H9 (cell line): Measurements from ENCODE around the gene PRR12. TPM values are rescaled to one million over a fixed set of nuclear protein-coding genes. Genes with fewer than 3 reads are reported as not detected.

ENCODE experiments used
- DNase-seq: peaks from one replicate; pipeline ENCODE4 v3.0.0-alpha.2; 2017
- H2AFZ ChIP-seq: one replicate; pipeline ENCODE4 v1.6.1; 2013; ENCODE audit warnings: mild to moderate bottlenecking, low read length, control low read depth, moderate library complexity
- H2AK5ac ChIP-seq: 2 replicates; pipeline ENCODE4 v1.6.1; 2013; ENCODE audit warnings: low read length, control low read depth, mixed read lengths; ENCODE audit not compliant: insufficient read length
- H2BK120ac ChIP-seq: one replicate; pipeline ENCODE4 v1.6.1; 2013; ENCODE audit warnings: low read depth, mild to moderate bottlenecking, low read length, control low read depth, inconsistent platforms; ENCODE audit not compliant: poor library complexity, severe bottlenecking
- H2BK12ac ChIP-seq: 2 replicates; pipeline ENCODE4 v1.6.1; 2013; ENCODE audit warnings: low read length, control low read depth, mixed read lengths, low read depth; ENCODE audit not compliant: insufficient read length
- H2BK15ac ChIP-seq: 2 replicates; pipeline ENCODE4 v1.6.1; 2013; ENCODE audit warnings: low read depth, low read length, control low read depth
- H2BK20ac ChIP-seq: one replicate; pipeline ENCODE4 v1.6.1; 2013; ENCODE audit warnings: low read depth, mild to moderate bottlenecking, low read length, control low read depth, inconsistent platforms; ENCODE audit not compliant: poor library complexity, severe bottlenecking
- H2BK5ac ChIP-seq: 2 replicates; pipeline ENCODE4 v1.6.1; 2013; ENCODE audit warnings: low read length, control low read depth, mixed read lengths; ENCODE audit not compliant: insufficient read length
- H3K14ac ChIP-seq: 2 replicates; pipeline ENCODE4 v1.6.1; 2013; ENCODE audit warnings: low read length, control low read depth; ENCODE audit not compliant: insufficient read depth
- H3K18ac ChIP-seq: 2 replicates; pipeline ENCODE4 v1.6.1; 2013; ENCODE audit warnings: low read depth, mild to moderate bottlenecking, mixed read lengths, low read length, control low read depth; ENCODE audit not compliant: insufficient read length
- H3K23ac ChIP-seq: 2 replicates; pipeline ENCODE4 v1.6.1; 2013; ENCODE audit warnings: low read length, control low read depth, mixed read lengths, low read depth; ENCODE audit not compliant: insufficient read length
- H3K23me2 ChIP-seq: 2 replicates; pipeline ENCODE4 v1.6.1; 2013; ENCODE audit warnings: low read depth, mild to moderate bottlenecking, mixed read lengths, low read length, control low read depth; ENCODE audit not compliant: insufficient read length, poor library complexity, severe bottlenecking
- H3K27ac ChIP-seq: 2 replicates; pipeline ENCODE4 v1.5.1; 2013; ENCODE audit warnings: low read length, control low read depth, mixed read lengths, low read depth; ENCODE audit not compliant: insufficient read length
- H3K27me3 ChIP-seq: 2 replicates; pipeline ENCODE4 v1.6.1; 2013; ENCODE audit warnings: low read length, control low read depth, inconsistent platforms; ENCODE audit not compliant: insufficient read depth
- H3K4ac ChIP-seq: 2 replicates; pipeline ENCODE4 v1.6.1; 2013; ENCODE audit warnings: low read depth, mild to moderate bottlenecking, control low read depth, inconsistent platforms, low read length, moderate library complexity
- H3K4me1 ChIP-seq: 2 replicates; pipeline ENCODE4 v1.6.1; 2013; ENCODE audit warnings: low read length, control low read depth, inconsistent platforms; ENCODE audit not compliant: insufficient read depth
- H3K4me2 ChIP-seq: 2 replicates; pipeline ENCODE4 v1.6.1; 2013; ENCODE audit warnings: low read length, control low read depth, mixed read lengths; ENCODE audit not compliant: insufficient read length, insufficient read depth
- H3K56ac ChIP-seq: 2 replicates; pipeline ENCODE4 v1.6.1; 2013; ENCODE audit warnings: low read depth, mild to moderate bottlenecking, mixed read lengths, low read length, control low read depth; ENCODE audit not compliant: insufficient read length
- H3K79me1 ChIP-seq: 2 replicates; pipeline ENCODE4 v1.6.1; 2013; ENCODE audit warnings: low read depth, mild to moderate bottlenecking, moderate library complexity, low read length, control low read depth, inconsistent platforms; ENCODE audit not compliant: insufficient read depth, poor library complexity, severe bottlenecking
- H3K79me2 ChIP-seq: 2 replicates; pipeline ENCODE4 v1.6.1; 2013; ENCODE audit warnings: low read length, control low read depth, inconsistent platforms; ENCODE audit not compliant: insufficient read depth
- H3K9ac ChIP-seq: 2 replicates; pipeline ENCODE4 v1.6.1; 2013; ENCODE audit warnings: low read length, control low read depth, mixed read lengths; ENCODE audit not compliant: insufficient read length; ENCODE audit errors: extremely low read depth
- H3K9me3 ChIP-seq: one replicate; pipeline ENCODE4 v1.6.1; 2013; ENCODE audit warnings: low read depth, low read length, inconsistent platforms; ENCODE audit not compliant: control insufficient read depth
- H3T11ph ChIP-seq: one replicate; pipeline ENCODE4 v1.6.1; 2013; ENCODE audit warnings: mild to moderate bottlenecking, low read length, control low read depth, inconsistent platforms
- H4K20me1 ChIP-seq: one replicate; pipeline ENCODE4 v1.6.1; 2013; ENCODE audit not compliant: control insufficient read depth, insufficient read length, insufficient read depth
- H4K5ac ChIP-seq: 2 replicates; pipeline ENCODE4 v1.6.1; 2013; ENCODE audit warnings: low read depth, mild to moderate bottlenecking, mixed read lengths, low read length, control low read depth; ENCODE audit not compliant: insufficient read length
- H4K8ac ChIP-seq: replicated peaks from 2 replicates; pipeline ENCODE4 v1.6.1; 2013; ENCODE audit warnings: low read length, control low read depth, mixed read lengths, low read depth; ENCODE audit not compliant: insufficient read length
- H4K91ac ChIP-seq: 2 replicates; pipeline ENCODE4 v1.6.1; 2013; ENCODE audit warnings: low read depth, mild to moderate bottlenecking, moderate library complexity, mixed read lengths, low read length, control low read depth; ENCODE audit not compliant: insufficient read length
- H3K27ac Mint-ChIP-seq, 3 experiments: 2 replicates in 2 of 3; 3 replicates in 1 of 3; pipeline ENCODE4 v1.8.0; 2020 to 2021; ENCODE audit warnings: mixed read lengths in 3 of 3, mild to moderate bottlenecking in 1 of 3, moderate library complexity in 1 of 3
- H3K27me3 Mint-ChIP-seq: 2 replicates; pipeline ENCODE4 v1.8.0; 2021; ENCODE audit warnings: low read depth, mild to moderate bottlenecking, moderate library complexity, mixed read lengths
- H3K36me3 Mint-ChIP-seq, 3 experiments: 2 replicates in 2 of 3; 3 replicates in 1 of 3; pipeline ENCODE4 v1.8.0; 2020 to 2021; ENCODE audit warnings: low read depth in 3 of 3, mixed read lengths in 3 of 3; ENCODE audit not compliant: insufficient read depth in 1 of 3
- H3K4me1 Mint-ChIP-seq, 2 experiments: 2 replicates each; pipeline ENCODE4 v1.8.0; 2020; ENCODE audit warnings: mixed read lengths in 2 of 2
- H3K4me3 Mint-ChIP-seq, 2 experiments: 2 replicates in 1 of 2; 3 replicates in 1 of 2; pipeline ENCODE4 v1.8.0; 2020 to 2021; ENCODE audit warnings: mild to moderate bottlenecking in 2 of 2, mixed read lengths in 2 of 2, moderate library complexity in 1 of 2
- H3K9me3 Mint-ChIP-seq, 2 experiments: 2 replicates in 1 of 2; 3 replicates in 1 of 2; pipeline ENCODE4 v1.8.0; 2020; ENCODE audit warnings: mild to moderate bottlenecking in 2 of 2, mixed read lengths in 2 of 2, moderate library complexity in 1 of 2
- WGBS: extraction: QIAGEN DNeasy Blood & Tissue Kit; methylation state at CpG from one replicate; pipeline ENCODE4 v1.1.7; 2013; ENCODE audit warnings: missing lambda C conversion rate, low lambda C conversion rate, mixed read lengths; ENCODE audit not compliant: insufficient read length; ENCODE audit errors: extremely low coverage; 5-methylcytosine and 5-hydroxymethylcytosine counted together
- total RNA-seq: library from RNA; stranded (reverse); gene quantifications from 2 replicates; pipeline ENCODE4 v1.2.1, GENCODE V29; 2021
- TF ChIP-seq, protein P1 (sequence below): fragments of 200-600 bp; sonication (generic); conservative IDR thresholded peaks from 3 replicates; pipeline ENCODE4 v1.8.0; 2021; ENCODE audit warnings: antibody characterized with exemption, mild to moderate bottlenecking

Gene PRR12
- total RNA-seq, 1 experiment from 2014 or later: 65.9 TPM

DNA sequence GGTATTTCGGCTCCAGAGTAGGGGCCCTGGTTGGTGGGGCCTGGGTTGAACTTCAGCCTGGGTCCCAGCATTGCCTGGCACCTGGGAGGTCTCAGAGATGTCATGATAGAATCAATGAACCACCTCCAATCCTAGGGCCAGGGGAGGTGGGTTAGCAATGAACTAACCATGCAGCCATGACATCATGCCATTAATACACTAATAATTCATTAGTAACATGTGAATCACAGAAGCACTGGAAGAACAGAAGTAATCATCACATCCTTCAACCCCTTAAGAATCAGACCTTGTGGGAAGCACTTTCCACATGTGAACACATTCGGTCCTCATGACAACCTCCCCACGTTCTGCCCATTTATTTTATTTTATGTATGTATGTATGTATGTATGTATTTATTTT lies 17.6 kb upstream of the PRR12 start:
- H3K27ac Mint-ChIP-seq: 0 out of 7 replicates have a peak overlapping the region, but pooled peaks of 1 of the 3 experiments have one; percentile 13
- Histone ChIP-seq H2BK20ac (no peak overlapping the region), H2BK15ac (no peak overlapping the region), H3K4me2 (no peak overlapping the region), H3K4ac (no peak overlapping the region), H3K27ac (no peak overlapping the region), H3K23ac (no peak overlapping the region), H3K18ac (no peak overlapping the region), H2AK5ac (no peak overlapping the region), H2AFZ (no peak overlapping the region), H4K91ac (no peak overlapping the region), H3K79me2 (peaks cover under 1% of the 10 kb centered on the region; the same call in 1 of the 2 replicates), H3T11ph (no peak overlapping the region), H4K20me1 (no peaks in the 10 kb centered on the region), H2BK120ac (no peak overlapping the region), H3K79me1 (no peaks in the 10 kb centered on the region), H3K9ac (no peak overlapping the region), H4K5ac (no peak overlapping the region), H3K23me2 (no peaks in the 10 kb centered on the region), H2BK12ac (no peak overlapping the region), H3K14ac (no peak overlapping the region), H3K56ac (no peak overlapping the region), H4K8ac (no peak overlapping the region), H3K9me3 (no peaks in the 10 kb centered on the region), H3K4me1 (no peaks in the 10 kb centered on the region), H2BK5ac (no peak overlapping the region), H3K27me3 (no peaks in the 10 kb centered on the region)
- H3K4me3 Mint-ChIP-seq: no peak overlapping the region
- WGBS: no CpG with 5 or more reads among the region's 3 CpGs
- DNase-seq: no peak
- no peaks in the 10 kb centered on the region for H3K27me3 Mint-ChIP-seq
- TF ChIP-seq, protein P1, sequence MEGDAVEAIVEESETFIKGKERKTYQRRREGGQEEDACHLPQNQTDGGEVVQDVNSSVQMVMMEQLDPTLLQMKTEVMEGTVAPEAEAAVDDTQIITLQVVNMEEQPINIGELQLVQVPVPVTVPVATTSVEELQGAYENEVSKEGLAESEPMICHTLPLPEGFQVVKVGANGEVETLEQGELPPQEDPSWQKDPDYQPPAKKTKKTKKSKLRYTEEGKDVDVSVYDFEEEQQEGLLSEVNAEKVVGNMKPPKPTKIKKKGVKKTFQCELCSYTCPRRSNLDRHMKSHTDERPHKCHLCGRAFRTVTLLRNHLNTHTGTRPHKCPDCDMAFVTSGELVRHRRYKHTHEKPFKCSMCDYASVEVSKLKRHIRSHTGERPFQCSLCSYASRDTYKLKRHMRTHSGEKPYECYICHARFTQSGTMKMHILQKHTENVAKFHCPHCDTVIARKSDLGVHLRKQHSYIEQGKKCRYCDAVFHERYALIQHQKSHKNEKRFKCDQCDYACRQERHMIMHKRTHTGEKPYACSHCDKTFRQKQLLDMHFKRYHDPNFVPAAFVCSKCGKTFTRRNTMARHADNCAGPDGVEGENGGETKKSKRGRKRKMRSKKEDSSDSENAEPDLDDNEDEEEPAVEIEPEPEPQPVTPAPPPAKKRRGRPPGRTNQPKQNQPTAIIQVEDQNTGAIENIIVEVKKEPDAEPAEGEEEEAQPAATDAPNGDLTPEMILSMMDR: no peak
- H3K4me1 Mint-ChIP-seq: peaks cover 11 to 15% of the 10 kb centered on the region in 2 experiments
- no peaks in the 10 kb centered on the region for H3K9me3 Mint-ChIP-seq
- H3K36me3 Mint-ChIP-seq: peaks cover 2 to 20% (median 12%) of the 10 kb centered on the region in 3 experiments; a peak in 6 of 7 replicates
